ENCODE measurements around the gene PECR.

GRCh38 chr2:216030216-216030615 lies 51.4 kb downstream of the PECR start:
- no peak for TF ChIP-seq TAF1 (IDR thresholded peaks at IDR 0.05; ENCODE audit: low read depth)
- no peak for TF ChIP-seq EP300 (IDR thresholded peaks at IDR 0.05; ENCODE audit: borderline replicate concordance)
- TF ChIP-seq CREB1 (IDR thresholded peaks at IDR 0.05; ENCODE audit: low read depth): no peak
- TF ChIP-seq TEAD4 (IDR thresholded peaks at IDR 0.05): no peak
- no peak for TF ChIP-seq CEBPB (IDR thresholded peaks at IDR 0.05)
- no peak for TF ChIP-seq ZBTB7A (IDR thresholded peaks at IDR 0.05; ENCODE audit: low read depth)
- no peak for TF ChIP-seq REST (IDR thresholded peaks at IDR 0.05; ENCODE audit: low read depth)
- no peak for TF ChIP-seq TCF12 (IDR thresholded peaks at IDR 0.05; ENCODE audit: low read depth)
- TF ChIP-seq MAX (IDR thresholded peaks at IDR 0.05): no peak
- no peak for TF ChIP-seq USF1 (IDR thresholded peaks at IDR 0.05)
- no peak for TF ChIP-seq YY1 (IDR thresholded peaks at IDR 0.05; ENCODE audit: low read depth)
- TF ChIP-seq FOXM1 (IDR thresholded peaks at IDR 0.05; ENCODE audit: borderline replicate concordance, low read depth): no peak
- no peak for TF ChIP-seq NFIC (IDR thresholded peaks at IDR 0.05)
- TF ChIP-seq RAD21 (IDR thresholded peaks at IDR 0.05; ENCODE audit: low read depth): no peak

Measured in Ishikawa (cell line).